Neural progenitor cell (in vitro differentiated cells): Measurements from ENCODE around the gene AJAP1. TPM values are rescaled to one million over a fixed set of nuclear protein-coding genes. Genes with fewer than 3 reads are reported as not detected.

Experiments used
- DNase-seq: peaks from one replicate; pipeline ENCODE4 v3.0.0-alpha.2; 2016; ENCODE audit warnings: low spot score
- H2AFZ ChIP-seq: fragments of 200-600 bp; sonication (generic); replicated peaks from 2 replicates; pipeline ENCODE4 v1.6.1; 2016; ENCODE audit warnings: antibody characterized with exemption
- H3F3A ChIP-seq: fragments of 200-600 bp; sonication (generic); 2 replicates; pipeline ENCODE4 v1.6.1; 2016; ENCODE audit warnings: antibody characterized with exemption, low read depth
- H3K27ac ChIP-seq: fragments of 200-600 bp; sonication (generic); 2 replicates; pipeline ENCODE4 v1.5.1; 2016; ENCODE audit warnings: mild to moderate bottlenecking
- H3K27me3 ChIP-seq: fragments of 200-600 bp; sonication (generic); 2 replicates; pipeline ENCODE4 v1.6.1; 2016; ENCODE audit warnings: mild to moderate bottlenecking, moderate library complexity
- H3K36me3 ChIP-seq: fragments of 200-600 bp; sonication (generic); 2 replicates; pipeline ENCODE4 v1.5.1; 2016
- H3K4me1 ChIP-seq: fragments of 200-600 bp; sonication (generic); 2 replicates; pipeline ENCODE4 v1.6.1; 2016; ENCODE audit warnings: mixed run types
- H3K4me2 ChIP-seq: fragments of 200-600 bp; sonication (generic); 2 replicates; pipeline ENCODE4 v1.6.1; 2016
- H3K4me3 ChIP-seq: fragments of 200-600 bp; sonication (generic); 2 replicates; pipeline ENCODE4 v1.5.1; 2016
- H3K79me2 ChIP-seq: fragments of 200-600 bp; sonication (generic); 2 replicates; pipeline ENCODE4 v1.6.1; 2016; ENCODE audit warnings: low read depth
- H3K9ac ChIP-seq: fragments of 200-600 bp; sonication (generic); 2 replicates; pipeline ENCODE4 v1.6.1; 2016
- H3K9me3 ChIP-seq: fragments of 200-600 bp; sonication (generic); 2 replicates; pipeline ENCODE4 v1.5.1; 2016; ENCODE audit warnings: low read depth
- H4K20me1 ChIP-seq: fragments of 200-600 bp; sonication (generic); 2 replicates; pipeline ENCODE4 v1.6.1; 2016; ENCODE audit warnings: low read depth
- H3K27ac Mint-ChIP-seq: 3 replicates; pipeline ENCODE4 v1.8.0; 2021; ENCODE audit warnings: mixed read lengths
- H3K27me3 Mint-ChIP-seq: 2 replicates; pipeline ENCODE4 v1.8.0; 2022; ENCODE audit warnings: low read depth, mild to moderate bottlenecking, inconsistent platforms, moderate library complexity, mixed read lengths; ENCODE audit not compliant: insufficient read depth
- H3K36me3 Mint-ChIP-seq: 3 replicates; pipeline ENCODE4 v1.8.0; 2021; ENCODE audit warnings: mixed read lengths
- H3K4me1 Mint-ChIP-seq: 3 replicates; pipeline ENCODE4 v1.8.0; 2021; ENCODE audit warnings: mixed read lengths
- H3K4me3 Mint-ChIP-seq: 3 replicates; pipeline ENCODE4 v1.8.0; 2021; ENCODE audit warnings: mild to moderate bottlenecking, moderate library complexity, mixed read lengths
- H3K9me3 Mint-ChIP-seq: 3 replicates; pipeline ENCODE4 v1.8.0; 2020; ENCODE audit warnings: mixed read lengths
- CTCF ChIP-seq: fragments of 200-600 bp; sonication (generic); IDR thresholded peaks from 2 replicates; pipeline ENCODE4 v1.5.1; 2017; ENCODE audit warnings: antibody characterized with exemption, mild to moderate bottlenecking
- EZH2 ChIP-seq: fragments of 200-600 bp; sonication (generic); IDR thresholded peaks from 2 replicates; pipeline ENCODE4 v1.6.1; 2017; ENCODE audit warnings: antibody characterized with exemption, mild to moderate bottlenecking, moderate library complexity
- EZH2phosphoT487 ChIP-seq: fragments of 200-600 bp; sonication (generic); IDR thresholded peaks from 2 replicates; pipeline ENCODE4 v1.6.1; 2017; ENCODE audit warnings: antibody characterized with exemption
- total RNA-seq: library from RNA; depleted of rRNA; stranded (reverse); fragments of >200 nt; gene quantifications from 2 replicates; pipeline ENCODE4 v1.2.3, GENCODE V29; 2015; ENCODE audit warnings: low replicate concordance

The AJAP1 gene
- total RNA-seq, 1 donor from 2014 or later = 0.21 TPM

- Mint-ChIP-seq H3K9me3 (peaks cover 3% of the 10 kb centered on the region), H3K27me3 (peaks cover 6% of the 10 kb centered on the region)
Observed at GRCh38 chr1:4698911-4699310, 44.5 kb downstream of the AJAP1 start.

GRCh38 chr1:4699376-4700301 lies 45.2 kb downstream of the AJAP1 start:
- H3F3A ChIP-seq = no peaks in the 10 kb centered on the region
- peaks cover 7% of the 10 kb centered on the region for H3K4me1 ChIP-seq
- Mint-ChIP-seq H3K9me3 (peaks cover 3% of the 10 kb centered on the region), H3K27me3 (peaks cover 2% of the 10 kb centered on the region), H3K27ac (peak overlapping the region; percentile 36), H3K4me3 (peak overlapping the region; percentile 14), H3K36me3 (peaks cover 2% of the 10 kb centered on the region), H3K4me1 (peaks cover 33% of the 10 kb centered on the region)
- H2AFZ ChIP-seq = no peak overlapping the region
- H3K9me3 ChIP-seq = no peaks in the 10 kb centered on the region
- no peaks in the 10 kb centered on the region for H4K20me1 ChIP-seq
- TF ChIP-seq CTCF (no peak), EZH2 (no peak), EZH2phosphoT487 (no peak)
- H3K9ac ChIP-seq = no peak overlapping the region
- no peak overlapping the region for H3K4me2 ChIP-seq
- no peaks in the 10 kb centered on the region for H3K36me3 ChIP-seq
- DNase-seq = no peak
- H3K79me2 ChIP-seq = no peaks in the 10 kb centered on the region
- no peak overlapping the region for H3K4me3 ChIP-seq
- H3K27ac ChIP-seq = no peak overlapping the region
- H3K27me3 ChIP-seq = no peaks in the 10 kb centered on the region

More at GRCh38 chr1:4698911-4699310, 44.5 kb downstream of the AJAP1 start:
- Histone ChIP-seq H3K36me3 (no peaks in the 10 kb centered on the region), H3K9me3 (no peaks in the 10 kb centered on the region), H3F3A (no peaks in the 10 kb centered on the region), H3K27me3 (no peaks in the 10 kb centered on the region), H3K9ac (no peak overlapping the region), H3K4me3 (no peak overlapping the region), H4K20me1 (no peaks in the 10 kb centered on the region), H3K27ac (no peak overlapping the region), H2AFZ (no peak overlapping the region), H3K79me2 (no peaks in the 10 kb centered on the region), H3K4me1 (peaks cover 7% of the 10 kb centered on the region), H3K4me2 (no peak overlapping the region)
- TF ChIP-seq EZH2phosphoT487 (no peak), CTCF (no peak), EZH2 (no peak)
- Mint-ChIP-seq H3K4me1 (peaks cover 36% of the 10 kb centered on the region), H3K4me3 (no peak overlapping the region), H3K36me3 (peaks cover 2% of the 10 kb centered on the region), H3K27ac (peak overlapping the region; percentile 36)
- no peak for DNase-seq

DNA sequence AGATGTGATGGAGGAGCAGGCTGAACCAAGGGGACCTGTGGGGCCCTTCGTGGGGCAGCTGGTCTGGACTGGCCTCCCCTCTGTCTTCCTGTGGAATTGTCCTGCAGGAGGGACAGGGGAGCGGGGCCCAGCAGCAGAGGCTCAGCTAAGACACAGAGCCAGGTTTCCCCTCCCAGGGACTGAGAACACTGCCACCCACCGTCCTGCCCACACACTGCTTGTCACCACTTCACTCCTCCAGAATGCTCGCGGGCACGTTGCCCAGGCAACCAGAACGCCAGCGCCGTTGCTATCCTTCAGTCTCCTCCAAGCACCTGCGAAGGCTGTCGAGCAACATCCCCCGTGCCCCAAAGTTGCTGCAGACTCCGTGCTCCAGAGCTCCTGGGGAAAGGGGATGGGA lies 46.4 kb downstream of the AJAP1 start:
- Histone ChIP-seq H3K4me1 (peaks cover 7% of the 10 kb centered on the region), H3F3A (no peaks in the 10 kb centered on the region), H3K27me3 (no peaks in the 10 kb centered on the region), H3K4me2 (no peak overlapping the region), H2AFZ (no peak overlapping the region), H3K9ac (no peak overlapping the region), H3K79me2 (no peaks in the 10 kb centered on the region), H3K4me3 (no peak overlapping the region), H3K36me3 (no peaks in the 10 kb centered on the region), H3K9me3 (no peaks in the 10 kb centered on the region), H3K27ac (no peak overlapping the region), H4K20me1 (no peaks in the 10 kb centered on the region)
- Mint-ChIP-seq H3K4me3 (no peak overlapping the region), H3K36me3 (peaks cover 2% of the 10 kb centered on the region), H3K4me1 (peaks cover 29% of the 10 kb centered on the region), H3K27me3 (peaks cover 2% of the 10 kb centered on the region), H3K9me3 (peaks cover 3% of the 10 kb centered on the region), H3K27ac (peak overlapping the region; percentile 37)
- TF ChIP-seq CTCF = no peak
- TF ChIP-seq EZH2phosphoT487 = no peak
- no peak for TF ChIP-seq EZH2
- peak; percentile 46 for DNase-seq
